Panc1 (cell line): ENCODE results near the gene FBXO10. TPM values are rescaled to one million over a fixed set of nuclear protein-coding genes. Genes with fewer than 3 reads are reported as not detected.

Experiments
- ATAC-seq: fragments of 200-7000 bp; cut with Tn5 transposase; 2 replicates; pipeline ENCODE4 v1.9.1; 2020; ENCODE audit warnings: mild to moderate bottlenecking, moderate library complexity
- BruUV-seq: library from RNA; stranded (reverse); fragments of 400-500 nt; replicated peaks from 2 replicates; lab custom pipeline; 2021; lab: Mats Ljungman, UMichigan
- CTCF ChIA-PET: fragments of 300-600 bp; sonication (Branson Sonifier 250); formaldehyde crosslinking; loops from one replicate; lab custom pipeline; 2022; ENCODE audit warnings: antibody characterized with exemption; lab: Charles Lee
- POLR2A ChIA-PET: fragments of 300-600 bp; sonication (Branson Sonifier 250); formaldehyde crosslinking; loops from one replicate; lab custom pipeline; 2022; ENCODE audit warnings: antibody characterized with exemption; lab: Charles Lee
- DNase-seq: peaks from one replicate; pipeline ENCODE4 v3.0.0-alpha.2; 2010; ENCODE audit warnings: low read depth, low spot score
- H3K27ac ChIP-seq: 2 replicates; pipeline ENCODE4 v1.5.1; 2011; ENCODE audit warnings: mild to moderate bottlenecking, low read length, inconsistent platforms
- H3K27me3 ChIP-seq: fragments of 200-500 bp; sonication (Bioruptor generic); 2 replicates; pipeline ENCODE4 v1.6.0; 2014; ENCODE audit warnings: low read length, inconsistent platforms; ENCODE audit not compliant: control insufficient read depth, insufficient read depth
- H3K36me3 ChIP-seq: fragments of 200-500 bp; sonication (Bioruptor generic); 2 replicates; pipeline ENCODE4 v1.5.1; 2014; ENCODE audit warnings: inconsistent platforms, mild to moderate bottlenecking, low read length, moderate library complexity; ENCODE audit not compliant: control insufficient read depth, insufficient read depth
- H3K4me1 ChIP-seq: 2 replicates; pipeline ENCODE4 v1.5.1; 2011; ENCODE audit warnings: inconsistent platforms, mild to moderate bottlenecking, low read length, moderate library complexity; ENCODE audit not compliant: control insufficient read depth, insufficient read depth
- H3K4me3 ChIP-seq, 2 experiments: 2 replicates each; pipeline ENCODE4 v1.5.1; 2011 to 2012; ENCODE audit warnings: low read depth in 2 of 2, low read length in 2 of 2, mild to moderate bottlenecking in 2 of 2, inconsistent platforms in 1 of 2, moderate library complexity in 1 of 2
- H3K9me3 ChIP-seq: fragments of 200-500 bp; sonication (Bioruptor generic); 2 replicates; pipeline ENCODE4 v1.5.1; 2014; ENCODE audit warnings: low read depth, mild to moderate bottlenecking, inconsistent platforms, low read length, moderate library complexity; ENCODE audit not compliant: control insufficient read depth, insufficient read depth
- POLR2AphosphoS5 ChIP-seq: IDR thresholded peaks from 2 replicates; pipeline ENCODE4 v1.6.1; 2012; ENCODE audit warnings: mild to moderate bottlenecking, low read depth, low read length, moderate library complexity
- SIN3A ChIP-seq: IDR thresholded peaks from 2 replicates; pipeline ENCODE4 v1.6.1; 2012; ENCODE audit warnings: low read depth, mild to moderate bottlenecking, low read length, moderate library complexity, borderline replicate concordance; ENCODE audit not compliant: insufficient read depth
- TCF7L2 ChIP-seq: IDR thresholded peaks from 2 replicates; pipeline ENCODE4 v1.6.1; 2011; ENCODE audit warnings: mild to moderate bottlenecking, low read depth, low read length, inconsistent platforms
- in situ Hi-C: cut with HindIII; loops from 2 replicates; pipeline ENCODE4 v1.10.0; 2016; ENCODE audit warnings: low sequenced_read_pairs, low pct_unique_long_range_greater_than_20kb
- intact Hi-C: fragments of 100-400 bp; cut with micrococcal nuclease; formaldehyde crosslinking; loops from one replicate; pipeline ENCODE4 v1.10.0; 2022; ENCODE audit not compliant: unreplicated experiment
- total RNA-seq: library from RNA; stranded (reverse); gene quantifications from one replicate; pipeline ENCODE4 v1.2.1, GENCODE V29; 2021; ENCODE audit not compliant: unreplicated experiment
- TF ChIP-seq, protein P1 (sequence below): fragments of 450-650 bp; IDR thresholded peaks from 2 replicates; pipeline ENCODE4 v1.5.1; 2017; ENCODE audit warnings: mild to moderate bottlenecking
- TF ChIP-seq, protein P2 (sequence below), 2 experiments: IDR thresholded peaks; 2 replicates each; pipeline ENCODE4 v1.6.1; 2011 to 2012; ENCODE audit warnings: low read depth in 2 of 2, control low read depth in 1 of 2, low read length in 1 of 2, mild to moderate bottlenecking in 1 of 2, moderate library complexity in 1 of 2; ENCODE audit not compliant: insufficient read depth in 1 of 2

FBXO10 gene
- total RNA-seq, 1 experiment from 2014 or later, result 39.8 TPM

- CTCF ChIA-PET, result no interaction called here
- intact Hi-C loops (no loop called here), in situ Hi-C loops (no loop called here)
- Histone ChIP-seq H3K27me3 (no peaks in the 10 kb centered on the region), H3K4me3 (no peak overlapping the region), H3K27ac (no peak overlapping the region), H3K4me1 (peaks cover 11% of the 10 kb centered on the region), H3K36me3 (peaks cover 57% of the 10 kb centered on the region), H3K9me3 (no peaks in the 10 kb centered on the region)
- no TSS peak for BruUV-seq
- DNase-seq, result no peak
- TF ChIP-seq TCF7L2 (no peak), SIN3A (no peak), POLR2AphosphoS5 (no peak)
- TF ChIP-seq, protein P1, sequence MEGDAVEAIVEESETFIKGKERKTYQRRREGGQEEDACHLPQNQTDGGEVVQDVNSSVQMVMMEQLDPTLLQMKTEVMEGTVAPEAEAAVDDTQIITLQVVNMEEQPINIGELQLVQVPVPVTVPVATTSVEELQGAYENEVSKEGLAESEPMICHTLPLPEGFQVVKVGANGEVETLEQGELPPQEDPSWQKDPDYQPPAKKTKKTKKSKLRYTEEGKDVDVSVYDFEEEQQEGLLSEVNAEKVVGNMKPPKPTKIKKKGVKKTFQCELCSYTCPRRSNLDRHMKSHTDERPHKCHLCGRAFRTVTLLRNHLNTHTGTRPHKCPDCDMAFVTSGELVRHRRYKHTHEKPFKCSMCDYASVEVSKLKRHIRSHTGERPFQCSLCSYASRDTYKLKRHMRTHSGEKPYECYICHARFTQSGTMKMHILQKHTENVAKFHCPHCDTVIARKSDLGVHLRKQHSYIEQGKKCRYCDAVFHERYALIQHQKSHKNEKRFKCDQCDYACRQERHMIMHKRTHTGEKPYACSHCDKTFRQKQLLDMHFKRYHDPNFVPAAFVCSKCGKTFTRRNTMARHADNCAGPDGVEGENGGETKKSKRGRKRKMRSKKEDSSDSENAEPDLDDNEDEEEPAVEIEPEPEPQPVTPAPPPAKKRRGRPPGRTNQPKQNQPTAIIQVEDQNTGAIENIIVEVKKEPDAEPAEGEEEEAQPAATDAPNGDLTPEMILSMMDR, result no peak
- TF ChIP-seq, protein P2, sequence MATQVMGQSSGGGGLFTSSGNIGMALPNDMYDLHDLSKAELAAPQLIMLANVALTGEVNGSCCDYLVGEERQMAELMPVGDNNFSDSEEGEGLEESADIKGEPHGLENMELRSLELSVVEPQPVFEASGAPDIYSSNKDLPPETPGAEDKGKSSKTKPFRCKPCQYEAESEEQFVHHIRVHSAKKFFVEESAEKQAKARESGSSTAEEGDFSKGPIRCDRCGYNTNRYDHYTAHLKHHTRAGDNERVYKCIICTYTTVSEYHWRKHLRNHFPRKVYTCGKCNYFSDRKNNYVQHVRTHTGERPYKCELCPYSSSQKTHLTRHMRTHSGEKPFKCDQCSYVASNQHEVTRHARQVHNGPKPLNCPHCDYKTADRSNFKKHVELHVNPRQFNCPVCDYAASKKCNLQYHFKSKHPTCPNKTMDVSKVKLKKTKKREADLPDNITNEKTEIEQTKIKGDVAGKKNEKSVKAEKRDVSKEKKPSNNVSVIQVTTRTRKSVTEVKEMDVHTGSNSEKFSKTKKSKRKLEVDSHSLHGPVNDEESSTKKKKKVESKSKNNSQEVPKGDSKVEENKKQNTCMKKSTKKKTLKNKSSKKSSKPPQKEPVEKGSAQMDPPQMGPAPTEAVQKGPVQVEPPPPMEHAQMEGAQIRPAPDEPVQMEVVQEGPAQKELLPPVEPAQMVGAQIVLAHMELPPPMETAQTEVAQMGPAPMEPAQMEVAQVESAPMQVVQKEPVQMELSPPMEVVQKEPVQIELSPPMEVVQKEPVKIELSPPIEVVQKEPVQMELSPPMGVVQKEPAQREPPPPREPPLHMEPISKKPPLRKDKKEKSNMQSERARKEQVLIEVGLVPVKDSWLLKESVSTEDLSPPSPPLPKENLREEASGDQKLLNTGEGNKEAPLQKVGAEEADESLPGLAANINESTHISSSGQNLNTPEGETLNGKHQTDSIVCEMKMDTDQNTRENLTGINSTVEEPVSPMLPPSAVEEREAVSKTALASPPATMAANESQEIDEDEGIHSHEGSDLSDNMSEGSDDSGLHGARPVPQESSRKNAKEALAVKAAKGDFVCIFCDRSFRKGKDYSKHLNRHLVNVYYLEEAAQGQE (IDR thresholded peaks at IDR 0.05; ENCODE audit: insufficient read depth in 1 of 2, low read depth in 2 of 2, low read length in 1 of 2), result no peak
- ATAC-seq, result no peak
- POLR2A ChIA-PET, result no interaction called here
These were observed 11.3 kb upstream of the FBXO10 start for GRCh38 chr9:37587521-37587920.

GRCh38 chr9:37583522-37584121 lies 7.4 kb upstream of the FBXO10 start:
- Histone ChIP-seq H3K9me3 (no peaks in the 10 kb centered on the region), H3K27me3 (no peaks in the 10 kb centered on the region), H3K36me3 (peaks cover 73% of the 10 kb centered on the region), H3K27ac (no peak overlapping the region), H3K4me3 (no peak overlapping the region), H3K4me1 (no peaks in the 10 kb centered on the region)
- ATAC-seq, result no peak
- DNase-seq, result no peak
- TF ChIP-seq TCF7L2, result no peak
- TF ChIP-seq, protein P2 (IDR thresholded peaks at IDR 0.05; ENCODE audit: insufficient read depth in 1 of 2, low read depth in 2 of 2, low read length in 1 of 2), result no peak
- TF ChIP-seq POLR2AphosphoS5, result no peak
- TF ChIP-seq, protein P1, result no peak
- TF ChIP-seq SIN3A, result no peak
- intact Hi-C loops, result loop anchor here (5.0 kb wide), 1 partner anchor 96 kb away; the partner anchor contains the start of gene POLR1E
- ChIA-PET POLR2A (no interaction called here), CTCF (interaction anchor here (0.5 to 0.6 kb wide), 2 partner anchors 58 to 158 kb away, joined by 3 to 4 read pairs; no protein-coding TSS in a partner anchor)
- in situ Hi-C loops, result no loop called here
- no TSS peak for BruUV-seq
